ENCODE results near the gene MPND. TPM values are rescaled to one million over a fixed set of nuclear protein-coding genes. Genes with fewer than 3 reads are reported as not detected.
A peak's percentile ranks its signal among the peaks of the same experiment; 100 is the strongest.

Gene MPND
- total RNA-seq, 4 donors from 2014 or later = 5.3 to 9.2 (median 7.6) TPM

DNA sequence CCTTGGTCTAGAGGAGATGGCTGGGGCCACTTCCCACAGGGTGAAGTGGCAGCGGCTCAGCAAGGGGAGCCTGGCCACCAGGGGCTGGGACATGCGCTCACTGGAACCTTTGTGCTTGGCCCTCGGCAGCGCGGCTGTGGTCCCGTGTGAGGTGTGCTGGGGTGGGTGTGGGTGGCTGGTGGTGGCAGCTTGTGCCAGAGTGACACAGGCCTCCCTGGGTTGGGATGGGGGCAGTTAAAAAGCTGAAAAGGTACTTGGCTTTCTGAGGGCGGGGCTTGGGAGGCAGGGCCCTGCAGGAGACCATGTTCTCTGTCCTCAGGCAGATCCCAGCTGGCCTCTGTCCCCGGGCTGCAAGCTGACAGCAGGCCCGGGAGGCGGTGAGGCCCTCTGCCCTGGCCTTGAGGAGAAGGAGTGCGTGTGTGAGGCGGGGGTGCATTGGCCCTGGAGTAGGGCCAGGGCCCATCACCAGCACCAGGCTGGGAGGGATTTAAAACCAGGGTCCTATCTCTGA lies 17.3 kb downstream of the MPND start:
- Histone ChIP-seq H3K9me3 (no peaks in the 10 kb centered on the region), H3K27me3 (no peaks in the 10 kb centered on the region), H3K4me1 (peaks cover 0 to 25% (median 20%) of the 10 kb centered on the region in 4 donors), H3K4me3 (no peak overlapping the region), H3K27ac (replicated peaks in 1 of 4) (peak overlapping the region; percentile 23 to 63 (median 46)), H3K36me3 (peaks cover 46 to 85% (median 77%) of the 10 kb centered on the region in 4 donors)
- intact Hi-C loops (cut with DNase I) = no loop called here
- DNase-seq (ENCODE audit: extremely low spot score) = no peak
- TF ChIP-seq, protein P1, sequence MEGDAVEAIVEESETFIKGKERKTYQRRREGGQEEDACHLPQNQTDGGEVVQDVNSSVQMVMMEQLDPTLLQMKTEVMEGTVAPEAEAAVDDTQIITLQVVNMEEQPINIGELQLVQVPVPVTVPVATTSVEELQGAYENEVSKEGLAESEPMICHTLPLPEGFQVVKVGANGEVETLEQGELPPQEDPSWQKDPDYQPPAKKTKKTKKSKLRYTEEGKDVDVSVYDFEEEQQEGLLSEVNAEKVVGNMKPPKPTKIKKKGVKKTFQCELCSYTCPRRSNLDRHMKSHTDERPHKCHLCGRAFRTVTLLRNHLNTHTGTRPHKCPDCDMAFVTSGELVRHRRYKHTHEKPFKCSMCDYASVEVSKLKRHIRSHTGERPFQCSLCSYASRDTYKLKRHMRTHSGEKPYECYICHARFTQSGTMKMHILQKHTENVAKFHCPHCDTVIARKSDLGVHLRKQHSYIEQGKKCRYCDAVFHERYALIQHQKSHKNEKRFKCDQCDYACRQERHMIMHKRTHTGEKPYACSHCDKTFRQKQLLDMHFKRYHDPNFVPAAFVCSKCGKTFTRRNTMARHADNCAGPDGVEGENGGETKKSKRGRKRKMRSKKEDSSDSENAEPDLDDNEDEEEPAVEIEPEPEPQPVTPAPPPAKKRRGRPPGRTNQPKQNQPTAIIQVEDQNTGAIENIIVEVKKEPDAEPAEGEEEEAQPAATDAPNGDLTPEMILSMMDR (IDR thresholded peaks at IDR 0.05) = no peak
- TF ChIP-seq EP300 (IDR thresholded peaks at IDR 0.05) (no peak), POLR2A (IDR thresholded peaks at IDR 0.05; ENCODE audit: low read depth) (no peak), POLR2AphosphoS5 (IDR thresholded peaks at IDR 0.05) (no peak)
- 61% methylated on average over 7 of the region's 12 CpGs for WGBS

DNA sequence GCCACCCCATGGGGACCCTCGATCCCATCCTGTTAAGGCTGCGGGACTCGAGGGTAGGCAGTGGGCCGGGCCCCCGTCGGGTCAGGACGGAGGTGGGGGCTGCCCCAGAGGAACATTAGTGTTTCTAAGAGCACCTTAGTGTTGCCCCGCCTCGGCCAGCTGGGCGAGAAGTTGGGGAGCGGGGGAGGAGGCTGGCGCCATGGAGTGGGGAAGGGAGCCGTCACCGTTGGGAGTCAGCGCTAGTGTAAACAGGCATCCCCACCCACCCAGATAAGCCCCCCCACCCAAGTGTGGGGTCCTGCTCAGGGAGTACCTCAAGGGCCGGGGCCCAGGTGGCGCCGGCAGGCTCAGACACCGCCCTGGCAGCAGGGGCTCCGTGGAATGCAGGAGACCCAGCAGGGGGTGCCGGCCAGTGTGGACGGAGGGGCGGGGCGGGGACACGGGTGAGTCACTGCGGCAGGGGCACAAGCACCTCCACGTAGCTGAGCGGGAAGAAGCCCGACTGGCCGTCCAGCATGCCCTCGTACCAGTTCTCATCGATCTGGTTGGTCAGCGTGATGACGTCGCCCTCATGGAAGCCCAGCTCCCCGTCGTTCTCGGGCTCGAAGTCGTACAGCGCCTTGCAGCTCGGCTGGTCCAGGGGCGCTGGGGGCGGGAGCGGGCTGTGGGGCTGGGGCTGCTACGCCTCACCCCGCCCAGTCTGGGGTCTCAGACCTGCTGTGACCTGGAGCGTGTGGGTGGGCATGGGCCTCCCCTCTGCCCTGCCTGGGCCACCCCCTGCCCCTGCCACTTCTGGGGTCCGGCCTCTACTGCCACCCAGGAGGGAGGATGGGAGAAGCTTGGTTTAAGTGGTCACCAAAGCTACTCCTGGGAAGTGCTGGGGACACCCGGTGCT lies 18.0 kb downstream of the MPND start:
- TF ChIP-seq, protein P1 (IDR thresholded peaks at IDR 0.05) = no peak
- no peak for TF ChIP-seq POLR2A (IDR thresholded peaks at IDR 0.05; ENCODE audit: low read depth)
- TF ChIP-seq EP300 (IDR thresholded peaks at IDR 0.05) = no peak
- no peak for TF ChIP-seq POLR2AphosphoS5 (IDR thresholded peaks at IDR 0.05)
- Histone ChIP-seq H3K4me3 (no peak overlapping the region), H3K27me3 (no peaks in the 10 kb centered on the region), H3K27ac (replicated peaks in 1 of 4) (peak overlapping the region; percentile 23 to 63 (median 46)), H3K9me3 (no peaks in the 10 kb centered on the region), H3K4me1 (peaks cover 0 to 25% (median 20%) of the 10 kb centered on the region in 4 donors), H3K36me3 (peaks cover 52 to 89% (median 80%) of the 10 kb centered on the region in 4 donors)
- 94% methylated on average over 23 of the region's 50 CpGs for WGBS
- DNase-seq (ENCODE audit: extremely low spot score) = no peak
- intact Hi-C loops (cut with DNase I) = no loop called here

DNA sequence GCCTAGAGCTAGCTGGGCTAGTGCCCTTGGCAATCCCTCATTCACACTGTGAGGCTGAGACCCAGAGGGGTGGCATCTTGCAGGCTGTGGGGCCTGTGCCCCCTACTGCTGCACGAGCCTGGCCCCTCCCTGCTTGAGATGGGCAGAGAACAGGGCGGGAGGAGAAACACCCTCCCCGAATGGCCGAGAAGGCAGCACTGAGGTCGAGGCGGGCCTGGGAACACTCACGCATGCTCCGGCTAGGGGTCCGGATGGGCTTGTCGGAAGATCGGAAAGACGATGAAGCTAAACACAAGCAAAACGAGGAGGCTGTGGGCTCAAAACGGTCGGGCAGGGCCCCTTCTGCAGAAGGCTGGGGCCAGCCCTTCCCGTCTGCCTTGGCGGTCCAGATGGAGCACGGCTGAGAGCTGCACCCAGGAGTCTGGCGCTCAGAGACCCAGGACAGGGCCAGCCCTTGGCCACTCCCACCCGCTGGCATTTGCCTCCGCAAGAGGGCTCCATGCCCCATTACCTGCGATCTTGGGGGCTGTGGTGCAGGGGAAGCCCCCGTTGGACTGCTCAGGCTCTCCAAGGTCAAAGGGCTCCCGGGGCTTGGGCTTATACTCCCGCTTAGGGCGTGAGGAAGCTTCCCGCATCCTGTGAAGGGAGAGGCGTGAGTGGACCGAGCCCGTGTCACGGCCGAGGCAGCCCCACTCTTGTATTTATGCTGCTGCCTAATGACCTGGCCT lies 18.9 kb downstream of the MPND start:
- WGBS = 85% methylated on average over 20 of the region's 32 CpGs
- H3K27me3 ChIP-seq = no peaks in the 10 kb centered on the region
- no peak overlapping the region for H3K4me3 ChIP-seq
- H3K4me1 ChIP-seq = peaks cover 0 to 30% (median 21%) of the 10 kb centered on the region in 4 donors
- DNase-seq (ENCODE audit: extremely low spot score) = no peak
- TF ChIP-seq, protein P1 (IDR thresholded peaks at IDR 0.05) = no peak
- TF ChIP-seq POLR2A (IDR thresholded peaks at IDR 0.05; ENCODE audit: low read depth) (no peak), POLR2AphosphoS5 (IDR thresholded peaks at IDR 0.05) (no peak), EP300 (IDR thresholded peaks at IDR 0.05) (no peak)
- peak overlapping the region in 1 of 4 donors; percentile 63 for H3K27ac ChIP-seq (replicated peaks in 1 of 4)
- intact Hi-C loops (cut with DNase I) = no loop called here
- no peaks in the 10 kb centered on the region for H3K9me3 ChIP-seq
- peaks cover 52 to 97% (median 86%) of the 10 kb centered on the region in 4 donors for H3K36me3 ChIP-seq

DNA sequence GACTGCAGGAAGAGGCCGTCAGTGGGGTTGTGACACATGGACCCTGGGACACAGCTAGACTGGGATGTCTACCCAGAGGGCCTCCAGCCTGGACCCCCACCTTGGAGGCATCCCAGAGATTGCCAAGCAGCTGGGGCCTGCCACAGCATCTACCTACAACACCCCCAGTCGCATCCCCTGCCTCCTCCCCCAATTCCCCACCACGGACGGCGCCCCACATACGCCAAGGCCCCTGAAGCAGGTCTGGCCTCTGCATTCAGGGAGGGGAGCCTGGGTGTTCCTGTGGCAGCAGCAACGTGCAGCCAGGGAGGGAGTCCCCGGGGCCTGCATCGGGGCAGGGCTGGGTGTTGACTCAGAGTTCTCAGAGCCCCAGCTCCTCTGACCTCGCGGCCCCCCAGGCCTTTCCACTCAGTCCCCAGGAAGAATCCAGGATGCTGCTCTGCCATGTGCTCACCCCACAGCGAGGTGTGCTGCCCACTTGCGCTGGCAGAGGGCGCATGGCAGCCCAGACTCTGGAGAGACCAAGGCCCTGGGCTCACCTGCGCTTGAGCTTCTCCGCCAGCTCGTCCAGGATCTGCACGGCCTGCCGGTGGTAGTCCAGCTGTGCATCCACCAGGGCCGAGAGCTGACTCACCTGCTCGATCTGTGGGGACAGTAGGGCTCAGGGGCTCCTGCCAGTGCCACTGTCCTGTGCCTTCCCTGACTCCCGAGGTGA lies 19.6 kb downstream of the MPND start:
- Histone ChIP-seq H3K4me3 (no peak overlapping the region), H3K36me3 (peaks cover 52 to 91% (median 85%) of the 10 kb centered on the region in 4 donors), H3K4me1 (peaks cover 5 to 37% (median 28%) of the 10 kb centered on the region in 4 donors), H3K9me3 (no peaks in the 10 kb centered on the region), H3K27ac (replicated peaks in 1 of 4) (no peak overlapping the region), H3K27me3 (no peaks in the 10 kb centered on the region)
- intact Hi-C loops (cut with DNase I) = no loop called here
- no peak for TF ChIP-seq EP300 (IDR thresholded peaks at IDR 0.05)
- TF ChIP-seq POLR2AphosphoS5 (IDR thresholded peaks at IDR 0.05) = no peak
- no peak for TF ChIP-seq POLR2A (IDR thresholded peaks at IDR 0.05; ENCODE audit: low read depth)
- TF ChIP-seq, protein P1 (IDR thresholded peaks at IDR 0.05) = no peak
- DNase-seq (ENCODE audit: extremely low spot score) = no peak
- WGBS = 73% methylated on average over 5 of the region's 22 CpGs

All from esophagus muscularis mucosa (tissue), 4 donors.